GM10847 (cell line): ENCODE data around the gene SARNP.

Experiments used
- POLR2A ChIP-seq: IDR thresholded peaks from 2 replicates; pipeline ENCODE4 v1.6.1; 2011; ENCODE audit not compliant: insufficient read length; ENCODE audit errors: extremely low read depth

The SARNP gene

DNA sequence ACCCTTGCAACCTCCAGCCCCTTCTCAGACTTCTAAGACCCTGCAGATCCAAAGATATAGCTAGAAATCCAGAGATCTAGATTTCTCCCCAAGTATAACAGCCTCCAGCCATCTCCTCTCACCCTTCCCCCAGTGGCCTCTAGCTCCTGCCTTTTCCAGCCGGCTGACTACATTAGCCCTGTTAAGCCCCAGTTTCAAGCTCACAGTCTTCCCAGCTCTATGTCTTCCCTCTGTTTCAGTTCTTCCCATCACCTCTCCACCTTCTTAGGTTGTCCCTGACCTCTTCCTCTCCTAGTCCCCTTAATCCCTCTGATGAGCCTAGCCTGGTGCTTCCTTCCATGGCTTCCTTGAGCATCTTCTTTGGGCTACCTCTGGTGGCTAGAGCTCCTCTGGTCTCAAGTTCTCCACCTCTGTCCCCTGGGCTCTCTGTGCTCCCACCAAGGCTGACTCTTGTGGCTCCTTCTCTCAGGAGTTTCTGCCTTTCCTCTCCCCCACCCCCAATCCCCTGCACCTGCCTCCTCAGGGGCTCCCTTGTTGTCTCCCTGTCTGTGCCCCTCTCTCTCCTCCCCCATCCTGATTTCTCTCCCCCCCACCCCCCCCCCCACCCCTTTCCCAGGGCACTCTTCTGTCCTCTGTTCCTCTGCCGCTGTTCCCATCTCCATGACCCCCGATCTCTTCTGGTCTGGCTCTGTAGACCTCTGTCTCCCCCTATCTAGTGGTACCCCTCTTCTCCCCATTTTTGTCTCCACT is 75.4 kb downstream of the SARNP start:
- no peak for TF ChIP-seq POLR2A

DNA sequence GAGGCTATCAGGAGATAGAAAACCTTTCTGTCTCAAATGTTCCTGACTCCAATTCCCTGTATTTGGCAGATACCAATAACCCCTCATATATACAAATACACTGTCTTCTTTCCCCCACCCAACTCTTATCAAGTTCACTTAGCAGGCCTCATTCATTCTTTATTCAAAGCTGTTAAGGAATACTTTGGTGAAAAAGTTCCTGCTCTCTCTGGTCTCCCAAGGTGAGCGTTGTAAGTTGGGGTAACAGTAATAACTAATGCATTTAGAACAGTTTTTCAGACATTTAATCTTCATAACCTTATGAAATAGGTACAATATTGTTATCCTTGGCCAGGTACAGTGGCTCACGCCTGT is 78.5 kb downstream of the SARNP start:
- no peak for TF ChIP-seq POLR2A

DNA sequence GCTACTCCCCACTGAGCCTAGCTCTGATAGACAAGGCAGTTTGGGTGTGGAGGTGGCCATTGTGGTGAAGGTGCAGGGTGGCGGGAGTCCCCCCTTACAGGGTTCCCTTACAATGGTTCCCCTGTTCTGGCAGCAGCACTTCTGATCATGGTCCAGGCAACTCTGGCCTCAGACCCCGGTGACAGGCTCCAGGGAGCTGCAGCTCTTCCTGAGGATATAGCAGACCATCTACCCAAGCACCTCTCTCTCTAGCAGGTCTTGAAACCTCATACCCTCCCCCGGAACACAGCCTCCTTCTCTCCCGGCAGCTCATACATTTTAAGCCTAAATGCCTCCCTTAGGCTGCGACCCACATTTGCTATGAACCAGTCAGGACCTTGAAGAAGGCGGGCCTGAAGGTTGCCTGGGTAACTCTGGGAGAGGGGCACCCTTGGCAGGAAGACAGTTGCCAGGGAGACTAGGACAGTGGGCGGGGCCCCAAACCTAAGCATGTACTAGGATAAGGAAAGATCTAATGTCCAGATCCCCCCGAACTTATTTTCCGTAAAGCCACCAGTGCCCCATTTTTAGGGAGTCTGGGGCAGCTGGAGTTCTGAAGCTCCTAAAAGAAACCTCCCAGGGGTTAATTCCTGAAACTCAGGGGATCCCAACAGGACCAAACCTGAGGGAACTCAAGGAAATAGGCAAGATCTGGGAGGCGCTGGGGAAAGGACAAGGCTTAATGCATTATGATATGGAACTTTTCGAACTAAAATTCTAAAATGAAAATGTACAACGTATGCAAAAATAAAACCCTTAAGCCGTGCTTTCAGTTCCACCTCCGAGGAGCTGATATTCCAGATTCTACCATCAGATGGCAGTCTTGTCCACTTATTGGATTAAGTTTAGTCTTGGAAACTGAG is 79.2 kb downstream of the SARNP start:
- no peak for TF ChIP-seq POLR2A

DNA sequence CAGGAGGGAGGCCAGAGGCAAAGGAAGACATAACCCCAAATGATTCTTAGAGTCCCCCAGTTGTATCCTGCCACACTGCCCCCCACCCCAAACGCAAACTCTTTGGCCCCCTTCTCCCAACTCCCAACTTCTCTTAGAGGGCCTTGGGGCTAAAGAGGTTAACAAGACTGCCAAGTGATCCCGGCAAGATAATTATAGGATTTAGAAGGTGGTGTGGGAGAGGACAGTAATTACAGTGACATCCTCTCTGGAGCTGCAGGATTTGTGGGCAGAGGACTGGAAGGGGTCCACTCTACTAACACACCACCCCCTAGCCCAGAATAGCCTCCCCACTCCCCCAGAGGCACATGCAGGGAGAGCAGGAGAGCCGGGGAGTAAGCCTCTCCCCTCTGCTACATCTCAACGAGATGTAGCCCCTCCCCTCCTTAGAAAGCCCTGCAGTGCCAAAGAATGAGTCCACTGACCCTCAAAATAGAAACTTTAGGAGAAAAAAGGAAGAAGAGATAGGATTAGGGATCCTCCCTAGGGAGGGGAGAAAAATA is 79.9 kb downstream of the SARNP start:
- no peak for TF ChIP-seq POLR2A

- no peak for TF ChIP-seq POLR2A
These were observed 80.5 kb downstream of the SARNP start for GRCh38 chr12:55736780-55737580.

DNA sequence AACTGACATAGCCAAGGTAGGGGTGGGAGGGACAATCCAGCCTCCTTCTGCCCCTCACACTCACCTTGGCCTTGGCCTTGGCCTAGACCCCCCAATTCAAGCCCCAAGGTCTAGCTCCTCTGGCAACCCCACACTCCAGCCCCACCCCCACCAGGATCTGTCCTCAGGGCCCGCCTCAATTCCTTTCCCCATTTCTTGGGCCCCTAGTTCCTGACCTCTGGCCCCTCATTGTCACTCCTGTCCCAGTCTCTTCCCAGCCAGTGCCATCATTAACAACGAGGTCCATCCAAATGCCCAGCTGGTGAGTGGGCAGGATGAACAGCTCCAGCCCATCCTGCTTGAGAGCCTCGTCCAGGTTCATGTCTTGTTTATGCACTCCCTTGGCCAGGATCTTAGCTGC is 81.4 kb downstream of the SARNP start:
- no peak for TF ChIP-seq POLR2A

GRCh38 chr12:55734595-55734994 is 82.9 kb downstream of the SARNP start:
- TF ChIP-seq POLR2A, result no peak

- no peak for TF ChIP-seq POLR2A
These were observed 83.7 kb downstream of the SARNP start for GRCh38 chr12:55733858-55734257.

DNA sequence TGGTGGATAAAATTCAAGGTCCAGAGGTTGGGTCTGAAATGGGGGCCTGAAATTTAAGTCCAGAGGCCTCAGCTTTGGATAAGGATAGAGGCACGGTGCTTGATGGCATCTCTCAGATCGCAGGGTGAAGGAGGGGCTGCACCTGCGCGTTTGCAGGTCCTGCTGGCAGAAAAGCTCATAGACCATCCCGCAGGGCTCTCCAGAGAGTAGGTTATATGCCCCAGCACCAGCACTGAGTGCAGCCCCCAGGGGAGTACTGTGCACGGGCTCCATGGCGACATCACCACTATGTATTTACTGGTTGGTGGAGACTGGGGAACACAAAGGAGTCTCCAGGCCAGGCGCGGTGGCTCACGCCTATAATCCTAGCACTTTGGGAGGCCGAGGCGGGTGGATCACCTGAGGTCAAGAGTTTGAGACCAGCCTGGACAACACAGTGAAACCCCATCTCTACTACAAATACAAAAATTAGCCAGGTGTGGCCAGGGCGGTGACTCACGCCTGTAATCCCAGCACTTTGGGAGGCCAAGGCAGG is 84.4 kb downstream of the SARNP start:
- no peak for TF ChIP-seq POLR2A

DNA sequence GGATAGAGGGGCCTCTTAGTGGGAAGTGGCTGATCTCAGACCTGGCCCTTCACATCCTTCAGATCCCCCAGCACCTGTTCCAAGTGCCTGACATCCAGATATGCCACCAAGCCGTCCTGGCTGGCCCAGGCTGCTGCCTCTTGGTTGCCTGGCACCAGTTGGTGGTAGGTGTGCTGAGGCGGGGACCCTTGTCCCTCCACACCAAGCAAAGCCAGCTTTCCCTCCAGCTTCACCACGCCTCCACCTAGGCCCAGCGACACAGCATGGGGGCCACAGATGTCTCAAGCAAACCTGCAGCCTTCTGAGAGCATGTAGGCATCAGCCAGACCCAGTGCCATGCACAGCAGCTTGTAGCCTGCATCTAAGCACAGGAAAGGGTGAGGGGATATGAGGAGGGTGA is 85.2 kb downstream of the SARNP start:
- no peak for TF ChIP-seq POLR2A

GRCh38 chr12:55729819-55730818 is 87.4 kb downstream of the SARNP start:
- TF ChIP-seq POLR2A, result no peak

DNA sequence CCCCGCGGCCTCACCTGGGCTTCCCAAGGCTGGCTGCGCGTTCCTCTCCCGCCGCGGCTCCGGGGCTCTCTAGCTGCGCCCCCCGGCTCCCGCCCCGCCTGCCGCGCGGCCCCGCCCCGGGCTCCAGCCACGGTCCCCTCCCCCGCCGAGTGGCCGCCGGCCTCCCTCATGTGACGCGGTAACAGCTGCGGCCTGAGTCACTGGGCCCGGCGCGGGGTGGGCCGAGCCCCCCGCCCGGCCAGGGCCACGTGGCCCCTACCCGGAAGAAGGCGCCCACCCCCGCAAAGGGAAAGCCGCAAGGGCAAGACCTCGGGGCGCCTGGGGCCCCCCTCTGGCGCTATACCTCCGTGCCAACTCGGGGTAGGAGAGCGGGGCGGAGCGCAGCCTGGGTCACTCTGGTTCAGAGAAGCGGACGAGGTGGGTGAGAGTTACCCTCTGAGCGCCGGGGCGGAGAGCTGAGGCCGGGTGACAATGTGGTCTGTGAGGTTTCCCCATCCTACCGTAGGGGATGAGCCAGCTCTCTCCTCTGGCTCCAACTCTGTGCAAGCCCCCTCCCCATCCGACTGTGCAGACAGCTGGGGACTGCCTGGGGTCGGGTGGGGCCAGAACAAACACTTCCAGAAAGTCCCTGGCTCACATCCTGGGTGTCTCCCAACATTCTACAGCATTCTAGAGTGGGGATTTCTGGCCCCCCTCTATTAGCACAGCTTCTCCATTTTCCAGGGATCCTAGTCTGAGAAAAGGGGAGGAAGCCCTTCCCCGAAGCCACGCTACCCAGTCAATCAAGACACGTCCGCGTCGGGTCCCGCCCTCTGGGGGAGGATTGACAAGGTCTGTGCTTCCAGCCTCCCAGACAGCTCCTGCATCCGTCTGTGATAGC is 88.3 kb downstream of the SARNP start, which contains the start of gene CD63:
Gene CD63, minus strand, starts transcription at position 71 of the 880 bp plus-strand sequence. CDS start 668 bp downstream, outside the sequence.
- peak; percentile 26 for TF ChIP-seq POLR2A
